Kidney tubule cell (primary cell): ENCODE data around the gene CA12.
"Not testable (repeated sequence)": the region's sequence is repeated elsewhere in the genome, so short reads cannot be mapped to it uniquely, and the experiment has no call there.

ENCODE experiments used
- DNase-seq: peaks from one replicate; pipeline ENCODE4 v3.0.0-alpha.2; 2018; ENCODE audit warnings: low spot score

Gene CA12

GRCh38 chr15:63381301-63382204 lies at the start of gene CA12:
Gene CA12, minus strand, starts transcription at chr15:63381846. Its CDS starts 126 bp downstream, at chr15:63381720.
- peak; percentile 61 for DNase-seq

- DNase-seq = no peak
Observed at GRCh38 chr15:63430766-63431451, 49.3 kb upstream of the CA12 start.

GRCh38 chr15:63426552-63426951 lies 44.9 kb upstream of the CA12 start:
- DNase-seq = no peak

GRCh38 chr15:63425426-63425985 lies 43.9 kb upstream of the CA12 start:
- DNase-seq = no peak

GRCh38 chr15:63422891-63423590 lies 41.4 kb upstream of the CA12 start:
- DNase-seq = no peak

GRCh38 chr15:63421433-63421832 lies 39.8 kb upstream of the CA12 start:
- DNase-seq = no peak

GRCh38 chr15:63420333-63420747 lies 38.7 kb upstream of the CA12 start:
- no peak for DNase-seq

- DNase-seq = no peak
Observed at GRCh38 chr15:63418811-63419210, 37.2 kb upstream of the CA12 start.

- DNase-seq = no peak
Observed at GRCh38 chr15:63417721-63418120, 36.1 kb upstream of the CA12 start.

GRCh38 chr15:63417274-63417673 lies 35.6 kb upstream of the CA12 start:
- not testable (repeated sequence) for DNase-seq

- no peak for DNase-seq
Observed at GRCh38 chr15:63414474-63415120, 33.0 kb upstream of the CA12 start.

- no peak for DNase-seq
Observed at GRCh38 chr15:63412551-63412950, 30.9 kb upstream of the CA12 start.

- DNase-seq = no peak
Observed at GRCh38 chr15:63411866-63412265, 30.2 kb upstream of the CA12 start.

GRCh38 chr15:63409179-63409578 lies 27.5 kb upstream of the CA12 start:
- DNase-seq = no peak

- no peak for DNase-seq
Observed at GRCh38 chr15:63408524-63408923, 26.9 kb upstream of the CA12 start.

- DNase-seq = no peak
Observed at GRCh38 chr15:63407612-63408011, 26.0 kb upstream of the CA12 start.

GRCh38 chr15:63405683-63406390 lies 24.2 kb upstream of the CA12 start:
- DNase-seq = no peak

GRCh38 chr15:63405159-63405558 lies 23.5 kb upstream of the CA12 start:
- no peak for DNase-seq

- no peak for DNase-seq
Observed at GRCh38 chr15:63403254-63403945, 21.8 kb upstream of the CA12 start.

- DNase-seq = peak; percentile 55
Observed at GRCh38 chr15:63402498-63403253, 21.0 kb upstream of the CA12 start.
